Measurements from ENCODE around the gene CIDEC. TPM values are rescaled to one million over a fixed set of nuclear protein-coding genes. Genes with fewer than 3 reads are reported as not detected.
"Not testable (repeated sequence)": the region's sequence is repeated elsewhere in the genome, so short reads cannot be mapped to it uniquely, and the experiment has no call there.

CIDEC gene
- total RNA-seq, 1 experiment from 2014 or later: 0.71 TPM

DNA sequence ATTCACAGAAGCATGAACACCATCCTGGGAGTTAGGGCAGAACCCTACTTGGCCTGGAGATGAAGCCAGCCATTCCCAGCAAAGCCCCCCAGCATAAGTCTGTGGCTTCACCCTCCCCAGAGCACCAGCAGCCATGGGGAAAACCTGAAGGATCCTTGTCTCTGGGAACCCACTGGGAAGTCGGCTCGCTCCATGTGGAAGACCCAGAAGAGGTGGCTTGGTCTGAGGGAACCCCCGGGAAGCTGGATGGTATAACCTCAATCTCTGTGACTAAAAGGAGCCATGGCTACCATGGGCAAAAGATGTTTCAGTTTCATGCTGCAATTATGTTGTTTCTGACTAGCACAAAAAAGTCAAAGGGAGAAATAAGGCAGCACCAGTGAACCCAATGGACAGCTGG lies 24.5 kb downstream of the CIDEC start:
- CTCF ChIA-PET: no interaction called here
- no peak overlapping the region for H3K27ac Mint-ChIP-seq (ENCODE audit: unreplicated experiment)
- H3K4me3 Mint-ChIP-seq (ENCODE audit: low read depth, unreplicated experiment): no peak overlapping the region
- no peaks in the 10 kb centered on the region for H3K36me3 Mint-ChIP-seq (ENCODE audit: insufficient read depth, unreplicated experiment)
- no peak for DNase-seq
- peaks cover 7% of the 10 kb centered on the region for H3K4me1 Mint-ChIP-seq (ENCODE audit: low read depth, unreplicated experiment)
- no peaks in the 10 kb centered on the region for H3K9me3 Mint-ChIP-seq (ENCODE audit: low read depth, unreplicated experiment)
- no TSS peak for BruUV-seq (replicated peaks)
- TF ChIP-seq, protein P1, sequence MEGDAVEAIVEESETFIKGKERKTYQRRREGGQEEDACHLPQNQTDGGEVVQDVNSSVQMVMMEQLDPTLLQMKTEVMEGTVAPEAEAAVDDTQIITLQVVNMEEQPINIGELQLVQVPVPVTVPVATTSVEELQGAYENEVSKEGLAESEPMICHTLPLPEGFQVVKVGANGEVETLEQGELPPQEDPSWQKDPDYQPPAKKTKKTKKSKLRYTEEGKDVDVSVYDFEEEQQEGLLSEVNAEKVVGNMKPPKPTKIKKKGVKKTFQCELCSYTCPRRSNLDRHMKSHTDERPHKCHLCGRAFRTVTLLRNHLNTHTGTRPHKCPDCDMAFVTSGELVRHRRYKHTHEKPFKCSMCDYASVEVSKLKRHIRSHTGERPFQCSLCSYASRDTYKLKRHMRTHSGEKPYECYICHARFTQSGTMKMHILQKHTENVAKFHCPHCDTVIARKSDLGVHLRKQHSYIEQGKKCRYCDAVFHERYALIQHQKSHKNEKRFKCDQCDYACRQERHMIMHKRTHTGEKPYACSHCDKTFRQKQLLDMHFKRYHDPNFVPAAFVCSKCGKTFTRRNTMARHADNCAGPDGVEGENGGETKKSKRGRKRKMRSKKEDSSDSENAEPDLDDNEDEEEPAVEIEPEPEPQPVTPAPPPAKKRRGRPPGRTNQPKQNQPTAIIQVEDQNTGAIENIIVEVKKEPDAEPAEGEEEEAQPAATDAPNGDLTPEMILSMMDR (IDR thresholded peaks at IDR 0.05; ENCODE audit: unreplicated experiment): no peak
- H3K27me3 Mint-ChIP-seq (ENCODE audit: unreplicated experiment): peaks cover 32% of the 10 kb centered on the region
- intact Hi-C loops (cut with micrococcal nuclease; ENCODE audit: unreplicated experiment): no loop called here

GRCh38 chr3:9854291-9854940 lies 25.6 kb downstream of the CIDEC start:
- H3K4me1 Mint-ChIP-seq (ENCODE audit: low read depth, unreplicated experiment); H3K36me3 Mint-ChIP-seq (ENCODE audit: insufficient read depth, unreplicated experiment); H3K4me3 Mint-ChIP-seq (ENCODE audit: low read depth, unreplicated experiment); intact Hi-C loops (cut with micrococcal nuclease; ENCODE audit: unreplicated experiment); DNase-seq; CTCF ChIA-PET; H3K27ac Mint-ChIP-seq (ENCODE audit: unreplicated experiment); H3K9me3 Mint-ChIP-seq (ENCODE audit: low read depth, unreplicated experiment); BruUV-seq (replicated peaks): not testable (repeated sequence)
- H3K27me3 Mint-ChIP-seq (ENCODE audit: unreplicated experiment): peaks cover 32% of the 10 kb centered on the region

GRCh38 chr3:9852528-9852927 lies 27.5 kb downstream of the CIDEC start:
- Mint-ChIP-seq H3K4me3 (ENCODE audit: low read depth, unreplicated experiment) (no peak overlapping the region), H3K9me3 (ENCODE audit: low read depth, unreplicated experiment) (no peaks in the 10 kb centered on the region), H3K27me3 (ENCODE audit: unreplicated experiment) (peaks cover 32% of the 10 kb centered on the region), H3K4me1 (ENCODE audit: low read depth, unreplicated experiment) (peaks cover 15% of the 10 kb centered on the region), H3K36me3 (ENCODE audit: insufficient read depth, unreplicated experiment) (no peaks in the 10 kb centered on the region), H3K27ac (ENCODE audit: unreplicated experiment) (no peak overlapping the region)
- BruUV-seq (replicated peaks): no TSS peak
- CTCF ChIA-PET: no interaction called here
- no peak for DNase-seq
- TF ChIP-seq, protein P1 (IDR thresholded peaks at IDR 0.05; ENCODE audit: unreplicated experiment): no peak
- intact Hi-C loops (cut with micrococcal nuclease; ENCODE audit: unreplicated experiment): no loop called here

GRCh38 chr3:9851926-9852325 lies 28.1 kb downstream of the CIDEC start:
- intact Hi-C loops (cut with micrococcal nuclease; ENCODE audit: unreplicated experiment); CTCF ChIA-PET; H3K36me3 Mint-ChIP-seq (ENCODE audit: insufficient read depth, unreplicated experiment); H3K4me3 Mint-ChIP-seq (ENCODE audit: low read depth, unreplicated experiment); H3K27ac Mint-ChIP-seq (ENCODE audit: unreplicated experiment); DNase-seq; H3K9me3 Mint-ChIP-seq (ENCODE audit: low read depth, unreplicated experiment); BruUV-seq (replicated peaks): not testable (repeated sequence)
- Mint-ChIP-seq H3K27me3 (ENCODE audit: unreplicated experiment) (peaks cover 32% of the 10 kb centered on the region), H3K4me1 (ENCODE audit: low read depth, unreplicated experiment) (peaks cover 15% of the 10 kb centered on the region)

- BruUV-seq (replicated peaks); CTCF ChIA-PET: not testable (repeated sequence)
Observed at GRCh38 chr3:9851383-9851782, 28.7 kb downstream of the CIDEC start.

GRCh38 chr3:9848860-9849259 lies 31.2 kb downstream of the CIDEC start:
- CTCF ChIA-PET: interaction anchor here (1.4 kb wide), 1 partner anchor 97 kb away, joined by 9 read pairs; no protein-coding TSS in a partner anchor
- H3K27ac Mint-ChIP-seq (ENCODE audit: unreplicated experiment); H3K36me3 Mint-ChIP-seq (ENCODE audit: insufficient read depth, unreplicated experiment); BruUV-seq (replicated peaks); DNase-seq; H3K9me3 Mint-ChIP-seq (ENCODE audit: low read depth, unreplicated experiment); H3K4me3 Mint-ChIP-seq (ENCODE audit: low read depth, unreplicated experiment): not testable (repeated sequence)
- TF ChIP-seq, protein P1 (IDR thresholded peaks at IDR 0.05; ENCODE audit: unreplicated experiment): peak; percentile 21
- Mint-ChIP-seq H3K4me1 (ENCODE audit: low read depth, unreplicated experiment) (peaks cover 15% of the 10 kb centered on the region), H3K27me3 (ENCODE audit: unreplicated experiment) (peaks cover 29% of the 10 kb centered on the region)
- intact Hi-C loops (cut with micrococcal nuclease; ENCODE audit: unreplicated experiment): loop anchor here (5.0 kb wide), 2 partner anchors 48 to 83 kb away; partner anchors contain the start of gene CRELD1

More at GRCh38 chr3:9851383-9851782, 28.7 kb downstream of the CIDEC start:
- H3K4me3 Mint-ChIP-seq (ENCODE audit: low read depth, unreplicated experiment); DNase-seq; H3K27ac Mint-ChIP-seq (ENCODE audit: unreplicated experiment); H3K36me3 Mint-ChIP-seq (ENCODE audit: insufficient read depth, unreplicated experiment); H3K9me3 Mint-ChIP-seq (ENCODE audit: low read depth, unreplicated experiment); intact Hi-C loops (cut with micrococcal nuclease; ENCODE audit: unreplicated experiment): not testable (repeated sequence)
- Mint-ChIP-seq H3K27me3 (ENCODE audit: unreplicated experiment) (peaks cover 32% of the 10 kb centered on the region), H3K4me1 (ENCODE audit: low read depth, unreplicated experiment) (peaks cover 15% of the 10 kb centered on the region)

DNA sequence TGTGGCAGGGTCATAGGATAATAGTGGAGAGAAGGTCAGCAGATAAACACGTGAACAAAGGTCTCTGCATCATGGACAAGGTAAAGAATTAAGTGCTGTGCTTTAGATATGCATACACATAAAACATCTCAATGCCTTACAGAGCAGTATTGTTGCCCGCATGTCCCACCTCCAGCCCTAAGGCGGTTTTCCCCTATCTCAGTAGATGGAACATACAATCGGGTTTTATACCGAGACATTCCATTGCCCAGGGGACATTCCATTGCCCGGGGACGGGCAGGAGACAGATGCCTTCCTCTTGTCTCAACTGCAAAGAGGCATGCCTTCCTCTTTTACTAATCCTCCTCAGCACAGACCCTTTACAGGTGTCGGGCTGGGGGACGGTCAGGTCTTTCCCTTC lies 32.2 kb downstream of the CIDEC start:
- H3K9me3 Mint-ChIP-seq (ENCODE audit: low read depth, unreplicated experiment); H3K27ac Mint-ChIP-seq (ENCODE audit: unreplicated experiment); BruUV-seq (replicated peaks); DNase-seq; H3K4me1 Mint-ChIP-seq (ENCODE audit: low read depth, unreplicated experiment); H3K4me3 Mint-ChIP-seq (ENCODE audit: low read depth, unreplicated experiment): not testable (repeated sequence)
- H3K27me3 Mint-ChIP-seq (ENCODE audit: unreplicated experiment): peaks cover 19% of the 10 kb centered on the region
- CTCF ChIA-PET: interaction anchor here (1.4 kb wide), 1 partner anchor 98 kb away, joined by 9 read pairs; no protein-coding TSS in a partner anchor
- intact Hi-C loops (cut with micrococcal nuclease; ENCODE audit: unreplicated experiment): loop anchor here (5.0 kb wide), 2 partner anchors 49 to 84 kb away; partner anchors contain the start of gene CRELD1
- H3K36me3 Mint-ChIP-seq (ENCODE audit: insufficient read depth, unreplicated experiment): peaks cover 11% of the 10 kb centered on the region
